ENCODE data around the gene SP140.
"Not testable (repeated sequence)": the region's sequence is repeated elsewhere in the genome, so short reads cannot be mapped to it uniquely, and the experiment has no call there.

The SP140 gene

GRCh38 chr2:230282936-230283335, 57.4 kb downstream of the SP140 start:
- in situ Hi-C loops (cut with HindIII; ENCODE audit: low sequenced_read_pairs): no loop called here

- in situ Hi-C loops (cut with HindIII; ENCODE audit: low sequenced_read_pairs): no loop called here
Measured at GRCh38 chr2:230286048-230286447, 60.5 kb downstream of the SP140 start.

DNA sequence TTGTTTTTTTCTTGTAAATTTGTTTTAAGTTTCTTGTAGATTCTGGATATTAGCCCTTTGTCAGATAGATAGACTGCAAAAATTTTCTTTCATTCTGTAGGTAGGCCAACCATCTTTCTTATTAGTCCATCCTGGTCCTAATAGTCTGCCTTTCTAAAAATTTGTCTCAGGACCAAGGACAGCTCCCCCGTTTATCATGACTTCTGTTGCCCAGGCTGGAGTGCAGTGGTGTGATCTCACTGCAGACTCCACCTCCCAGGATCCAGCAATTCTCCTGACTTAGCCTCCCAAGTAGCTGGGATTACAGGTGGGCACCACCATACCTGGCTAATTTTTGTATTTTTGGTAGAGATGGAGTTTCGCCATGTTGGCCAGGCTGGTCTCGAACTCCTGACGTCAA, 63.8 kb downstream of the SP140 start:
- in situ Hi-C loops (cut with HindIII; ENCODE audit: low sequenced_read_pairs): not testable (repeated sequence)

- in situ Hi-C loops (cut with HindIII; ENCODE audit: low sequenced_read_pairs): no loop called here
Measured at GRCh38 chr2:230295192-230295591, 69.7 kb downstream of the SP140 start.

- in situ Hi-C loops (cut with HindIII; ENCODE audit: low sequenced_read_pairs): no loop called here
Measured at GRCh38 chr2:230296917-230297316, 71.4 kb downstream of the SP140 start.

DNA sequence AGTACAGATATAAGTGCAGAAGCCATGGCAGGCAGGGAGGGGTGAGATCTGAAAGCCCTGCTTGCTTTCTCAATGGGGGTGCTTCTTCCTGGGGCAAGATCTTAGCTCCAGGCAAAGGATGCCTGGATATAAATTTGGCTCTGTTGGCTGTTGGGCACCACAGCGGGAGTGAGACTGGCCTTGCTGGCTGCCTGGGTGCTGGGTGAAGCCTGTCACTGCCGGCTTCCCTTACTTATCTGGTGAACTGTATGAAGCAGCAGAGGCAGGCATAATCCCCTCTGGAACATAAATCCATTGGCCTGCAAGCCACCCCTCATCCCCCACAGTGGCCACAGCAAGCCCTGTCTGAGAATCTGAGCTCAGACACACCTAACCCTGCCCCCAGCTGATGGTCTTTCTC, 74.1 kb downstream of the SP140 start:
- in situ Hi-C loops (cut with HindIII; ENCODE audit: low sequenced_read_pairs): no loop called here

DNA sequence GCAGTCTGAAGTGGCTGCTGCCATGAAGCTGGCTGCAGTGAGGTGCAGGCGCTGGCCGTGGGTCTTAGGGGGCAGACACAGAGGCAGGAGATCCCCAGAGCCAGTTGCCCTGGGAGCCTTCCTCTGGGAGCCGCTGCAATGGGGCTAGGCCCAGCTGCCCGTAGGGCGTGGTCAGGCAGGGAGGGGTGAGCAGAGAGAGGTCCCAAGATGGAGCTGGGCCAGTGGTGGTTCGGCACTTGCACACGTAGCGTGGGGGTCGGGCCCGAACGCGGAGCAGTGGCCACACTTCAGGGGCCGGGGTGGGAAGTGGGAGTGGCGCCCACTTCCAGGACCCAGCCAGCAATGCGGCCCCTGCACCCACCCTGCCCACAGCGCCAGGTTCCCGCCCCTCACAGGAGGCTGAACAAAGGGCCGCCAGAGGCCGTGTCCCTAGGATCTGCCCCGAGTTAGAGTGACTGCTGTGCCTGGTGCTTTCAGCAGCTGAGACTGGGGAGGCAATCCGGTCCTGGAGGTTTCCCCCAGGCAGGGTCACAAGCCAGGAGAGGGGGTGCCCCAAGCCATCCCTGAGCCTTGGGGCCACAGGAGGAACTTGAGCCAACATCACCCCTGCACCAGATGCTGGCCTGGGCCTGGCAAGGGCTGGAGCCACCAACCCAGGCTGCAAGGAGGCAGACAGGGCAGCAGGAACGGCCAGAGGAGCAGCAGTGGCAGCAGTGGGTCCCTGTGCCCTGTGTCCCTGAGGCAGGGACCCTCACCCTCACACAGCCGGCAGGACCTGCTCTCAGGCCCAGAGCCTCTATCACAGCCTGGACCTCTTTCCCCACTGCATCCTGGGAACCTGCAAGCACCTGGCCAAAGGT, 80.1 kb downstream of the SP140 start:
- in situ Hi-C loops (cut with HindIII; ENCODE audit: low sequenced_read_pairs): no loop called here

- in situ Hi-C loops (cut with HindIII; ENCODE audit: low sequenced_read_pairs): no loop called here
Measured at GRCh38 chr2:230306474-230306873, 80.9 kb downstream of the SP140 start.

DNA sequence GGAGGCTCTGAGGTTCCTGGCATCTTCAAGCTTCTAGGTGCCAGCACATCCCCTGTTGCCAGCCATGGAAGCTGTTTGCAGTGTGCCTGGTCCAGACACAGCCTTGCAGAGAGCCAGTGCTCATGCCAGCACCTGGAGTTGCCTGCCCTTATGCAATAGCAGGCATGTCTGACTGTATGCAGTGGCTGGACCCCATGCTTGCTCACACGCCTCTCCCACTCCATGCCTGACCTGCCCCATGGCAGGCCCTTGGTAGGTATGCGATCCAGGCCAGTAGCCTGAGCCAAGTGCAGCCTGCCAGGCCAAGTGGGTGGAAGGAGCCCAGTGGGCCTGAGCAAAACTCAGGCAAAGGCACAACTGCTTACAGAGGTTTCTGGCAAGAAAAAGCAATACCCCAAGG, 81.9 kb downstream of the SP140 start:
- in situ Hi-C loops (cut with HindIII; ENCODE audit: low sequenced_read_pairs): no loop called here

GRCh38 chr2:230308402-230309000, 83.0 kb downstream of the SP140 start:
- in situ Hi-C loops (cut with HindIII; ENCODE audit: low sequenced_read_pairs): no loop called here

- in situ Hi-C loops (cut with HindIII; ENCODE audit: low sequenced_read_pairs): not testable (repeated sequence)
Measured at GRCh38 chr2:230310792-230311191, 85.3 kb downstream of the SP140 start.

- in situ Hi-C loops (cut with HindIII; ENCODE audit: low sequenced_read_pairs): not testable (repeated sequence)
Measured at GRCh38 chr2:230311634-230312033, 86.1 kb downstream of the SP140 start.

GRCh38 chr2:230312638-230313037, 87.1 kb downstream of the SP140 start:
- in situ Hi-C loops (cut with HindIII; ENCODE audit: low sequenced_read_pairs): no loop called here

GRCh38 chr2:230317366-230317765, 91.8 kb downstream of the SP140 start:
- in situ Hi-C loops (cut with HindIII; ENCODE audit: low sequenced_read_pairs): no loop called here

DNA sequence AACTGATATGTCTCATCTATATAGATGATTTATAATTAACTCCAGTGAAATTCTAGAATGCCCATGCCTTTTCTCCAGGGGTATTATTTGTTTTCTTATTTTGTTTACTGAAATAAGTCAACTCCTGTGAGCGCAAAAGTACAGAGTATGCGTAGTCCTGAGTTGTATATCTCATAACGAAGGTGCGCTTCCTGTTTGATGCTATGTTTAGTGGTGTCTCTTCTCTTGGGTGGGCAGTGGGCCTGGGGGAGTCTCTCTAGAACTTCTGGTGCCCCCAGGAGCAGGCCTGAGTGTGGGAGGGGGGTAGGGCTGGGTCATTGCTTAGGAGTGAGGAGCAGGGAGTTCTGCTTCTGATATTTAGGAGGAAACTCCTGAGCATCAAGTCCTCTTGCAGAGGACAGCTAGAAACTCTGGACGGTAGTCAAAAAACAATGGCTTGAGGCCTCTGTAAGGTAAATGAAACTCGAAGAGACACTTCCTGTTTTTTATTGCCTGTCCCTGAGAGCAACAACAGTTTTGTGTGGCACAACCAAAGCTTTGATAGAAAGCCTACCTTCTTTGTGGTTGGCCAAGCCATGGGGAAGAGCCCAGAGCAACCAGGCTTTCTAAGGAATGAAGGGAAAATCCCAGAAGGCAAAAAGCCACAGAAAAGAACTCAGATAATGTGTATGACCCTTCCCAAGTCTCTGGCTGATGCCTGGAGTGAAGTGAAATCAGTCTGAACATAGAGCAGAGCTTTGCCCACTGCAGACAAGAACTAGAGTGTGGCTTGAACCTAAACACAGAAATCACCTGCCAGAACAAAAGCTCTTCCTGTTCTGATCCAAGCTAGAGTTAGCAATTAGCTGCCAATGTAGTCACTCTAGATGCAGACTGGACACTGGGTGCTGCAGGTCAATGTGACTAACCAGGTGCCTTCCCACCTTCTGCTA, 92.9 kb downstream of the SP140 start:
- in situ Hi-C loops (cut with HindIII; ENCODE audit: low sequenced_read_pairs): no loop called here

GRCh38 chr2:230319211-230319862, 93.8 kb downstream of the SP140 start:
- in situ Hi-C loops (cut with HindIII; ENCODE audit: low sequenced_read_pairs): no loop called here

DNA sequence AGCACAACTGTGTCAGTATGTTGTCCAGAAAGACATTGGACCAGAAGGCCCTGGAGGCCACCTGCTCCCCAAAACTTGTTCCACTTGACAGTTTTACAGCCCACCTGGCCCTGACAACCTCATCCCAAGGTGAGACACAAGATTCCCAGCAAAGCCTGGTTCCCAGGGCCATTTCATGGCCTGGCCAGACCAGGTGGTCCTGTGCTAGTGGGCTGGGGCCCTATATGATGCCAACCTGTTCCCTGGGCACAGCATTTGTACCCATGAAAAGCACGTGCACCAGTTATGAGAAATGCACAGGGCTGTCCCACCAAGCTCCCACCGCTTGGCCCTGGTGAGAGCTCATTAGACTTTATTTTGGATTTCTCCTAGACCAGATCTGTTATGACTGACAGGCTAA, 95.5 kb downstream of the SP140 start:
- in situ Hi-C loops (cut with HindIII; ENCODE audit: low sequenced_read_pairs): no loop called here

DNA sequence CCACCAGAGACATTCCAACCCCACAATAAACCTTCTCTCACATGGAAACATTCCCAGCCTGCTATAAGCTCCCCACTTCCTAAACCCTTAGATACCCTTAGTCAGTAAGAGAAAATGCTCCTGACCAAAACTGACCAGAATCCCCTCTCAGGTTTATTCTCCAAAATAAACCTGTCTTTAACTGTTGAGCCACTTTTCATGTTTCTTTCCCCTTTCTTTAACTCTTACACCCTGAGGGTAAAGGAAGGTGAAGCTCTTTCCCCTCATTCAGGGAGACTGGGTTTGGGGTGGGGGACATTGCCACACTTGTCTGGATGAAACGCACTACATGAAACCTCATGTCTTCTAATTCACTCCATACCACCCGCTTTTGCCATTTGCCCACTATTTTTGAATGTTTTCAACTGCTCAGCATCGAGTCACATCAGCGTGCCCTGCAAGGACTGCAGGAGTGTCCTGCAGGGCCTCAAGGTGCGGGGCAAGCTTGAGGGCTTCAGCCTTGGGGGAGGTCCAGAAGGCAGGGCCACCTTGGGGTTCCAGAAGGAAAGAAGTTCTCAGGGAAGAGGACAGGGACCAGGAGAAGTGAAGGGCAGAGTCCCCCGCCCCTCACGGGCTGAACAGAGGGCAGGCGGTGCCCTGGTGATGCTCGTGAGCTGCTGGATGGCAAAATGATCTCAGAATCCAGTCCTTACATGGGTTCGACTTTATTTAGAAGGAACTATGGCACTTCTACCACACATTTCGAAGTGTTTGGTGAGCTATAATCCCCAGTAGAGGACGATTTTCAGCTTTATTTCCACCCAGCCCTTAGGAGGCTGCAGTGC, 97.2 kb downstream of the SP140 start:
- in situ Hi-C loops (cut with HindIII; ENCODE audit: low sequenced_read_pairs): no loop called here

DNA sequence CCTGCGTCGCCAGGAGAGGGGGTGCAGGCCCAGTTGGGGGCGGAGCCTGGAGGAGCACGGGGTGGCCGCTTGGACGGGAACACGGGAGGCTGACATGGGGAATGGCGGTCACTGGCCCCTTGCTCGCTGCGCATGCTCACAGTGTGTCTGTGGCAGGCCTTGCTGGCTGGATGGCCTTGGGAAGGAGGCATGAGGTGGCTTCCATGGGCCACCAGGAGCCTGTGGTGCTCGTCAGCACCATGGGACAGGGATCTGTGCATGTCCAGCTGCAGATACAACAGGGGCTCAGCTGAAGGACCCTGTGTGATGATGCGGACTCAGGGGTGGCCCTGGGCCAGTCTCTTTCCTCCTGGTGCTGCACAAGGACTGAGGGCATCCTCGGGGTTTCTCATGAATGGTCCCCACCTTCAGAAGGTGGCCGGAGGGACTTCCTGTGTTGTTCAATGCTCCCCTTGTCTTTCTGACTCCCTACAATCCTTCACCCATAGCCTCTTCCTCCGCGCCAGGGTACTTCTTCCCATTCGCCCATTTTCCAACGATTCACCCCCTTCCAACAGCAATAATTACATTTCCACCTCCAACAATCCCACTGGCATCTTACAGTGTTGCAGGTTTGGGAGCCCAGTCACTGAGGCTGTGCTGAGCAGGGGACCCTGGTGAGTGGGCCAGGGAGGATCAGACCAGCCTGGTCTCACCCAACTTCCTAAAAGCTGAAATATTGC, 98.0 kb downstream of the SP140 start:
- in situ Hi-C loops (cut with HindIII; ENCODE audit: low sequenced_read_pairs): no loop called here
